GM23338 (cell line): ENCODE measurements around the gene TMA7. TPM values are rescaled to one million over a fixed set of nuclear protein-coding genes. Genes with fewer than 3 reads are reported as not detected.

Experiments used
- ATAC-seq: fragments of 200-7000 bp; cut with Tn5 transposase; 3 replicates; pipeline ENCODE4 v1.9.1; 2020
- DNase-seq: peaks from one replicate; pipeline ENCODE4 v3.0.0-alpha.2; 2015; ENCODE audit warnings: low spot score
- H2AFZ ChIP-seq: fragments of 200-600 bp; sonication (generic); 2 replicates; pipeline ENCODE4 v1.8.0; 2016; ENCODE audit warnings: antibody characterized with exemption, mild to moderate bottlenecking, moderate library complexity
- H3F3A ChIP-seq: fragments of 200-600 bp; sonication (generic); replicated peaks from 2 replicates; pipeline ENCODE4 v1.8.0; 2017; ENCODE audit warnings: antibody characterized with exemption, mixed run types, low read depth
- H3K27ac ChIP-seq: fragments of 200-600 bp; sonication (generic); 2 replicates; pipeline ENCODE4 v1.6.1; 2016; ENCODE audit warnings: low read depth
- H3K27me3 ChIP-seq: fragments of 200-600 bp; sonication (generic); 2 replicates; pipeline ENCODE4 v1.8.0; 2016; ENCODE audit warnings: mild to moderate bottlenecking, mixed run types, moderate library complexity; ENCODE audit not compliant: insufficient read depth
- H3K36me3 ChIP-seq: fragments of 200-600 bp; sonication (generic); 2 replicates; pipeline ENCODE4 v1.8.0; 2016; ENCODE audit warnings: mild to moderate bottlenecking; ENCODE audit not compliant: insufficient read depth
- H3K4me1 ChIP-seq: fragments of 200-600 bp; sonication (generic); 2 replicates; pipeline ENCODE4 v1.8.0; 2016; ENCODE audit warnings: mild to moderate bottlenecking, moderate library complexity; ENCODE audit not compliant: insufficient read depth
- H3K4me2 ChIP-seq: fragments of 200-600 bp; sonication (generic); 2 replicates; pipeline ENCODE4 v1.7.1; 2017; ENCODE audit warnings: mixed run types
- H3K4me3 ChIP-seq: fragments of 200-600 bp; sonication (generic); 2 replicates; pipeline ENCODE4 v1.6.1; 2016; ENCODE audit warnings: mixed run types
- H3K79me2 ChIP-seq: fragments of 200-600 bp; sonication (generic); replicated peaks from 2 replicates; pipeline ENCODE4 v1.8.0; 2017; ENCODE audit warnings: mild to moderate bottlenecking; ENCODE audit not compliant: insufficient read depth
- H3K9me2 ChIP-seq: fragments of 200-600 bp; sonication (generic); 2 replicates; pipeline ENCODE4 v1.8.0; 2017; ENCODE audit not compliant: insufficient read depth
- H4K20me1 ChIP-seq: fragments of 200-600 bp; sonication (generic); replicated peaks from 2 replicates; pipeline ENCODE4 v1.8.0; 2017; ENCODE audit warnings: mild to moderate bottlenecking; ENCODE audit not compliant: insufficient read depth
- H3K27ac Mint-ChIP-seq: 2 replicates; pipeline ENCODE4 v1.8.0; 2020; ENCODE audit warnings: inconsistent platforms, mild to moderate bottlenecking, moderate library complexity, mixed read lengths
- H3K27me3 Mint-ChIP-seq: 3 replicates; pipeline ENCODE4 v1.8.0; 2022; ENCODE audit warnings: low read depth, mild to moderate bottlenecking, moderate library complexity, mixed read lengths, inconsistent platforms; ENCODE audit not compliant: insufficient read depth, poor library complexity
- H3K36me3 Mint-ChIP-seq: 3 replicates; pipeline ENCODE4 v1.8.0; 2021; ENCODE audit warnings: low read depth, mild to moderate bottlenecking, inconsistent platforms, moderate library complexity, mixed read lengths
- H3K4me1 Mint-ChIP-seq: 3 replicates; pipeline ENCODE4 v1.8.0; 2020; ENCODE audit warnings: mild to moderate bottlenecking, inconsistent platforms, mixed read lengths
- H3K4me3 Mint-ChIP-seq: 3 replicates; pipeline ENCODE4 v1.8.0; 2021; ENCODE audit warnings: moderate library complexity, mild to moderate bottlenecking, inconsistent platforms, mixed read lengths
- H3K9me3 Mint-ChIP-seq: 3 replicates; pipeline ENCODE4 v1.8.0; 2020; ENCODE audit warnings: moderate library complexity, mild to moderate bottlenecking, inconsistent platforms, mixed read lengths
- CTCF ChIP-seq, 2 experiments: fragments of 200-600 bp in 1 of 2; sonication (generic) in 1 of 2; conservative IDR thresholded peaks; 2 replicates each; pipeline versions ENCODE4 v1.5.1 to v1.6.1; 2016 to 2017; ENCODE audit warnings: antibody characterized with exemption in 2 of 2, low read depth in 2 of 2, mild to moderate bottlenecking in 2 of 2, moderate library complexity in 1 of 2
- EZH2 ChIP-seq: fragments of 200-600 bp; sonication (generic); IDR thresholded peaks from one replicate; pipeline ENCODE4 v1.8.0; 2017; ENCODE audit warnings: antibody characterized with exemption, mild to moderate bottlenecking, low read depth; ENCODE audit not compliant: unreplicated experiment
- EZH2phosphoT487 ChIP-seq: fragments of 200-600 bp; sonication (generic); IDR thresholded peaks from one replicate; pipeline ENCODE4 v1.8.1; 2018; ENCODE audit warnings: antibody characterized with exemption; ENCODE audit not compliant: unreplicated experiment
- NANOG ChIP-seq: IDR thresholded peaks from 2 replicates; pipeline ENCODE4 v1.6.1; 2016; ENCODE audit warnings: antibody characterized with exemption, borderline replicate concordance
- STAT1 ChIP-seq: IDR thresholded peaks from one replicate; pipeline ENCODE4 v1.6.1; 2016; ENCODE audit warnings: antibody characterized with exemption; ENCODE audit not compliant: unreplicated experiment
- ZNF114 ChIP-seq: fragments of 250-450 bp; sonication (Bioruptor Pico); IDR thresholded peaks from 2 replicates; pipeline ENCODE4 v1.5.0; 2020; ENCODE audit warnings: mild to moderate bottlenecking, moderate library complexity
- ZNF331 ChIP-seq: fragments of 250-450 bp; sonication (Bioruptor Pico); IDR thresholded peaks from 2 replicates; pipeline ENCODE4 v1.5.0; 2020; ENCODE audit warnings: low read depth, mild to moderate bottlenecking, moderate library complexity
- polyA plus RNA-seq: library from polyadenylated mRNA; unstranded; fragments of >200 nt; fragmentation: Nextera tagmentation; extraction: Ambion mirVana; gene quantifications from 2 replicates; pipeline ENCODE4 v1.2.1, GENCODE V29; 2016
- total RNA-seq: library from RNA; depleted of rRNA; stranded (reverse); fragments of >200 nt; shearing (Covaris generic); gene quantifications from 2 replicates; pipeline ENCODE4 v1.2.3, GENCODE V29; 2014
- TF ChIP-seq, protein P1 (sequence below): IDR thresholded peaks from 2 replicates; pipeline ENCODE4 v1.6.1; 2016; ENCODE audit warnings: antibody characterized with exemption
- TF ChIP-seq, protein P2 (sequence below): IDR thresholded peaks from one replicate; pipeline ENCODE4 v1.6.1; 2018; ENCODE audit warnings: antibody characterized with exemption; ENCODE audit not compliant: unreplicated experiment

Gene TMA7
- total and polyA plus RNA-seq, 2 experiments from 2014 or later = 419 to 2,089 TPM

DNA sequence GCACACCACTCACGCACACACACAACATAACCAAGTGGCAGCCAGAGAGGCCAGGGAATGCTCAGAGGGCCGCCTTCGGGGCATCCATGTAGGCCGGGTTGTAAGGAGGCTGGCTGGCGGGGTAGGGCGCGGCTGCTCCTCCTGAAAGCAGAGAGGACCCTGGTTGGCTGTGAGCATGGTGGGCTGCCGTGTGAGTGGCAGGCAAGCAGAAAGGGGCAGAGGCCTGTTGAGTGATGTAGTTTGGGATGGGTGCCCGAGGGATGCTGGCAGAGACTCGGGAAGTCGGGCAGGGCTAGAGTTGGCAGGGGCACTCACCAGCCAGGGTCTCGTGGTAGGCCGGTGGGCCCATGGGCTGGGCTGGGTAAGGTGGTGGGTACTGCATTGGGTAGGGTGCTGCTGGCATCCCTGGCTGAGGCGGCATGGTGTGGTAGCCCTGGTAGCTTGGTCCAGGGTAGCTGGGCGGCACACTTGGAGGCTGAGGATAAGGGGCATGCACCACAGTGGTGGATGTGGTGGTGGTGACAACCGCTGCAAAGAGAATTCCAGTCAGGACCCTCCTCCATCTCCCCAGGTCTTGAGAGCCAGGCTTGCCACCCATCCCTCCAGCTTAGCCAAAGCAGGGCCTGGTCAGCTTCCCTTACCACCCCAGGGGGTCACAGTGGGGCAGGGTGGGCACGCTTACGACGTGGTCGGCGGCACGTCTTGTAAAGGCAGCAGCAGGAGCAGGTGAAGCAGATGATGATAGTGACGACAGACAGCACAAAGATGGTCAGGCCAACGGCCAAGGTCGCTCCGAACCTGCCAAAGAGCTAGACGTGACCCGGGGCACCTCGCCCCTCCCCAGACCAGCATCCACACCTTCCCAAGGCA is 29.2 kb downstream of the TMA7 start:
- no peak overlapping the region for H3K4me3 Mint-ChIP-seq
- peaks cover 38% of the 10 kb centered on the region for H3K36me3 Mint-ChIP-seq
- peaks cover 12% of the 10 kb centered on the region for H3K4me1 ChIP-seq
- 0 out of 2 replicates have a peak overlapping the region, but pooled peaks have one; percentile 36 for H3K27ac Mint-ChIP-seq
- H3K27ac ChIP-seq = no peak overlapping the region
- no peak overlapping the region for H3K4me2 ChIP-seq
- H3K9me3 Mint-ChIP-seq = peaks cover 4% of the 10 kb centered on the region; the same call in 2 of the 3 replicates
- TF ChIP-seq, protein P1, sequence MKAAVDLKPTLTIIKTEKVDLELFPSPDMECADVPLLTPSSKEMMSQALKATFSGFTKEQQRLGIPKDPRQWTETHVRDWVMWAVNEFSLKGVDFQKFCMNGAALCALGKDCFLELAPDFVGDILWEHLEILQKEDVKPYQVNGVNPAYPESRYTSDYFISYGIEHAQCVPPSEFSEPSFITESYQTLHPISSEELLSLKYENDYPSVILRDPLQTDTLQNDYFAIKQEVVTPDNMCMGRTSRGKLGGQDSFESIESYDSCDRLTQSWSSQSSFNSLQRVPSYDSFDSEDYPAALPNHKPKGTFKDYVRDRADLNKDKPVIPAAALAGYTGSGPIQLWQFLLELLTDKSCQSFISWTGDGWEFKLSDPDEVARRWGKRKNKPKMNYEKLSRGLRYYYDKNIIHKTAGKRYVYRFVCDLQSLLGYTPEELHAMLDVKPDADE = no peak
- TF ChIP-seq, protein P2, sequence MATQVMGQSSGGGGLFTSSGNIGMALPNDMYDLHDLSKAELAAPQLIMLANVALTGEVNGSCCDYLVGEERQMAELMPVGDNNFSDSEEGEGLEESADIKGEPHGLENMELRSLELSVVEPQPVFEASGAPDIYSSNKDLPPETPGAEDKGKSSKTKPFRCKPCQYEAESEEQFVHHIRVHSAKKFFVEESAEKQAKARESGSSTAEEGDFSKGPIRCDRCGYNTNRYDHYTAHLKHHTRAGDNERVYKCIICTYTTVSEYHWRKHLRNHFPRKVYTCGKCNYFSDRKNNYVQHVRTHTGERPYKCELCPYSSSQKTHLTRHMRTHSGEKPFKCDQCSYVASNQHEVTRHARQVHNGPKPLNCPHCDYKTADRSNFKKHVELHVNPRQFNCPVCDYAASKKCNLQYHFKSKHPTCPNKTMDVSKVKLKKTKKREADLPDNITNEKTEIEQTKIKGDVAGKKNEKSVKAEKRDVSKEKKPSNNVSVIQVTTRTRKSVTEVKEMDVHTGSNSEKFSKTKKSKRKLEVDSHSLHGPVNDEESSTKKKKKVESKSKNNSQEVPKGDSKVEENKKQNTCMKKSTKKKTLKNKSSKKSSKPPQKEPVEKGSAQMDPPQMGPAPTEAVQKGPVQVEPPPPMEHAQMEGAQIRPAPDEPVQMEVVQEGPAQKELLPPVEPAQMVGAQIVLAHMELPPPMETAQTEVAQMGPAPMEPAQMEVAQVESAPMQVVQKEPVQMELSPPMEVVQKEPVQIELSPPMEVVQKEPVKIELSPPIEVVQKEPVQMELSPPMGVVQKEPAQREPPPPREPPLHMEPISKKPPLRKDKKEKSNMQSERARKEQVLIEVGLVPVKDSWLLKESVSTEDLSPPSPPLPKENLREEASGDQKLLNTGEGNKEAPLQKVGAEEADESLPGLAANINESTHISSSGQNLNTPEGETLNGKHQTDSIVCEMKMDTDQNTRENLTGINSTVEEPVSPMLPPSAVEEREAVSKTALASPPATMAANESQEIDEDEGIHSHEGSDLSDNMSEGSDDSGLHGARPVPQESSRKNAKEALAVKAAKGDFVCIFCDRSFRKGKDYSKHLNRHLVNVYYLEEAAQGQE = no peak
- TF ChIP-seq NANOG (no peak), EZH2phosphoT487 (no peak), ZNF114 (CRISPR knock-in tag) (no peak), STAT1 (no peak), EZH2 (no peak), ZNF331 (no peak), CTCF (conservative IDR thresholded peaks at IDR 0.05; ENCODE audit: low read depth in 2 of 2) (no peak)
- DNase-seq (no peak), ATAC-seq (no peak)
- H3K27me3 Mint-ChIP-seq = peaks cover 21% of the 10 kb centered on the region
- H2AFZ ChIP-seq = no peak overlapping the region
- no peaks in the 10 kb centered on the region for H4K20me1 ChIP-seq
- no peaks in the 10 kb centered on the region for H3K27me3 ChIP-seq
- H3F3A ChIP-seq = peaks cover 15% of the 10 kb centered on the region
- no peaks in the 10 kb centered on the region for H3K9me2 ChIP-seq
- H3K4me1 Mint-ChIP-seq = peaks cover 37% of the 10 kb centered on the region
- no peak overlapping the region for H3K4me3 ChIP-seq
- peaks cover 9% of the 10 kb centered on the region; the same call in 1 of the 2 replicates for H3K36me3 ChIP-seq
- peaks cover 24% of the 10 kb centered on the region for H3K79me2 ChIP-seq
